Activated T-cell treated with anti-CD3 and anti-CD28 coated beads for 48 hours (primary cell): Measurements from ENCODE around the gene COL4A1.

Experiments used
- DNase-seq: peaks from one replicate; pipeline ENCODE4 v3.0.0-alpha.2; 2020; ENCODE audit warnings: low read depth

The COL4A1 gene

GRCh38 chr13:110293037-110293436, 13.9 kb downstream of the COL4A1 start:
- no peak for DNase-seq

GRCh38 chr13:110291286-110291685, 15.7 kb downstream of the COL4A1 start:
- no peak for DNase-seq

GRCh38 chr13:110290826-110291225, 16.1 kb downstream of the COL4A1 start:
- DNase-seq = no peak

- DNase-seq = no peak
Observed at GRCh38 chr13:110290153-110290552, 16.8 kb downstream of the COL4A1 start.

- DNase-seq = no peak
Observed at GRCh38 chr13:110289661-110290060, 17.3 kb downstream of the COL4A1 start.

- no peak for DNase-seq
Observed at GRCh38 chr13:110289174-110289573, 17.8 kb downstream of the COL4A1 start.

GRCh38 chr13:110286833-110287819, 19.8 kb downstream of the COL4A1 start:
- DNase-seq = no peak

- DNase-seq = no peak
Observed at GRCh38 chr13:110285991-110286832, 20.7 kb downstream of the COL4A1 start.

GRCh38 chr13:110284779-110285484, 22.0 kb downstream of the COL4A1 start:
- DNase-seq = no peak

- no peak for DNase-seq
Observed at GRCh38 chr13:110283736-110284517, 23.0 kb downstream of the COL4A1 start.

- no peak for DNase-seq
Observed at GRCh38 chr13:110282316-110282841, 24.6 kb downstream of the COL4A1 start.

GRCh38 chr13:110281736-110282135, 25.2 kb downstream of the COL4A1 start:
- no peak for DNase-seq

- DNase-seq = no peak
Observed at GRCh38 chr13:110280985-110281688, 25.8 kb downstream of the COL4A1 start.

GRCh38 chr13:110280231-110280813, 26.6 kb downstream of the COL4A1 start:
- no peak for DNase-seq

GRCh38 chr13:110279684-110280083, 27.3 kb downstream of the COL4A1 start:
- no peak for DNase-seq

- no peak for DNase-seq
Observed at GRCh38 chr13:110278859-110279258, 28.1 kb downstream of the COL4A1 start.

- DNase-seq = no peak
Observed at GRCh38 chr13:110277357-110277975, 29.5 kb downstream of the COL4A1 start.

- no peak for DNase-seq
Observed at GRCh38 chr13:110276553-110276950, 30.4 kb downstream of the COL4A1 start.

GRCh38 chr13:110275931-110276552, 30.9 kb downstream of the COL4A1 start:
- DNase-seq = no peak
